Loucy (cell line): ENCODE results near the gene MYO18A.

Experiments
- CTCF ChIP-seq: fragments of 200-600 bp; sonication (generic); conservative IDR thresholded peaks from 2 replicates; pipeline ENCODE4 v1.5.1; 2014; ENCODE audit warnings: mild to moderate bottlenecking, antibody characterized with exemption, low read length
- EZH2phosphoT487 ChIP-seq: fragments of 200-600 bp; IDR thresholded peaks from 2 replicates; pipeline ENCODE4 v1.6.1; 2018; ENCODE audit warnings: antibody characterized with exemption, mild to moderate bottlenecking, moderate library complexity, borderline replicate concordance

DNA sequence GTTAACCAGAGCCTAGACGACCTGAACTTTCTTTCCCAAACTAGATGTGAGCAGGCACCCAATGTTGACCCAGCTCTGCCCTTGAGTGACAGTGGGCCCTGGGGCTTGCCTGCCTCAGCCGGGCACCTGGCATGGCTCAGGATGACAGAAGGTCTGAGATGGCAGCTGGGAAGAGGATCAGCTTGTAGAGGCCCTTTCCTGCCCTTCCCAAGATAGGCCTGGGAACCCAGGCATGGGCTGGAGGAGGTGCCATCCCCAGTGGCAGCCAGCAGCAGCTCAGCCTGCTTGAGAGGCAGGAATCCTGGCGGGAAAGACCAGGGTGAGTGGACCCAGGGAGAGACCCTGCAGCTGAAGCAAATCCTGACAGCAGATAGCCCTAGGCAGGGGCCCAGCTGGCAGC is 78.2 kb downstream of the MYO18A start:
- no peak for TF ChIP-seq CTCF
- TF ChIP-seq EZH2phosphoT487, result no peak
